ENCODE results near the gene THNSL1. TPM values are rescaled to one million over a fixed set of nuclear protein-coding genes. Genes with fewer than 3 reads are reported as not detected.

The THNSL1 gene
- total RNA-seq, 1 experiment from 2014 or later: 4.2 TPM

GRCh38 chr10:24991298-24991697 is 25.1 kb upstream of the THNSL1 start:
- no peaks in the 10 kb centered on the region for H3K27me3 ChIP-seq (ENCODE audit: insufficient read depth, low read length)
- no peaks in the 10 kb centered on the region for H3K36me3 Mint-ChIP-seq (ENCODE audit: insufficient read depth in 1 of 3, low read depth in 3 of 3)
- no peak overlapping the region for H3K4ac ChIP-seq (ENCODE audit: low read depth, low read length)
- H3K27me3 Mint-ChIP-seq (ENCODE audit: low read depth): no peaks in the 10 kb centered on the region
- TF ChIP-seq, protein P1, sequence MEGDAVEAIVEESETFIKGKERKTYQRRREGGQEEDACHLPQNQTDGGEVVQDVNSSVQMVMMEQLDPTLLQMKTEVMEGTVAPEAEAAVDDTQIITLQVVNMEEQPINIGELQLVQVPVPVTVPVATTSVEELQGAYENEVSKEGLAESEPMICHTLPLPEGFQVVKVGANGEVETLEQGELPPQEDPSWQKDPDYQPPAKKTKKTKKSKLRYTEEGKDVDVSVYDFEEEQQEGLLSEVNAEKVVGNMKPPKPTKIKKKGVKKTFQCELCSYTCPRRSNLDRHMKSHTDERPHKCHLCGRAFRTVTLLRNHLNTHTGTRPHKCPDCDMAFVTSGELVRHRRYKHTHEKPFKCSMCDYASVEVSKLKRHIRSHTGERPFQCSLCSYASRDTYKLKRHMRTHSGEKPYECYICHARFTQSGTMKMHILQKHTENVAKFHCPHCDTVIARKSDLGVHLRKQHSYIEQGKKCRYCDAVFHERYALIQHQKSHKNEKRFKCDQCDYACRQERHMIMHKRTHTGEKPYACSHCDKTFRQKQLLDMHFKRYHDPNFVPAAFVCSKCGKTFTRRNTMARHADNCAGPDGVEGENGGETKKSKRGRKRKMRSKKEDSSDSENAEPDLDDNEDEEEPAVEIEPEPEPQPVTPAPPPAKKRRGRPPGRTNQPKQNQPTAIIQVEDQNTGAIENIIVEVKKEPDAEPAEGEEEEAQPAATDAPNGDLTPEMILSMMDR (conservative IDR thresholded peaks at IDR 0.05): no peak
- no peak overlapping the region for H2AK5ac ChIP-seq (ENCODE audit: insufficient read length, low read length)
- H4K91ac ChIP-seq (ENCODE audit: insufficient read length, low read depth, low read length): no peak overlapping the region
- H2BK15ac ChIP-seq (ENCODE audit: low read depth, low read length): no peak overlapping the region
- no peaks in the 10 kb centered on the region for H3K79me1 ChIP-seq (ENCODE audit: insufficient read depth, low read depth, low read length, poor library complexity, severe bottlenecking)
- no peak overlapping the region for H3K4me3 Mint-ChIP-seq
- no peaks in the 10 kb centered on the region for H3K4me1 ChIP-seq (ENCODE audit: insufficient read depth, low read length)
- DNase-seq: no peak
- H4K8ac ChIP-seq (replicated peaks; ENCODE audit: insufficient read length, low read depth, low read length): no peak overlapping the region
- no peaks in the 10 kb centered on the region for H3K4me1 Mint-ChIP-seq
- no peak overlapping the region for H2BK120ac ChIP-seq (ENCODE audit: low read depth, low read length, poor library complexity, severe bottlenecking)
- no peak overlapping the region for H3T11ph ChIP-seq (ENCODE audit: low read length)
- no peaks in the 10 kb centered on the region for H3K9me3 ChIP-seq (ENCODE audit: control insufficient read depth, low read depth, low read length)
- no peak overlapping the region for H3K27ac ChIP-seq (ENCODE audit: insufficient read length, low read depth, low read length)
- no peak overlapping the region for H3K4me2 ChIP-seq (ENCODE audit: insufficient read depth, insufficient read length, low read length)
- H3K9me3 Mint-ChIP-seq: no peaks in the 10 kb centered on the region
- H2BK20ac ChIP-seq (ENCODE audit: low read depth, low read length, poor library complexity, severe bottlenecking): no peak overlapping the region
- H3K23ac ChIP-seq (ENCODE audit: insufficient read length, low read depth, low read length): no peak overlapping the region
- no peak overlapping the region for H3K27ac Mint-ChIP-seq
- H3K79me2 ChIP-seq (ENCODE audit: insufficient read depth, low read length): no peaks in the 10 kb centered on the region
- no peak overlapping the region for H3K56ac ChIP-seq (ENCODE audit: insufficient read length, low read depth, low read length)
- no peaks in the 10 kb centered on the region for H3K23me2 ChIP-seq (ENCODE audit: insufficient read length, low read depth, low read length, poor library complexity, severe bottlenecking)
- no CpG with 5 or more reads among the region's 13 CpGs for WGBS (ENCODE audit: extremely low coverage, insufficient read length, low lambda C conversion rate)
- H4K5ac ChIP-seq (ENCODE audit: insufficient read length, low read depth, low read length): no peak overlapping the region
- H4K20me1 ChIP-seq (ENCODE audit: control insufficient read depth, insufficient read depth, insufficient read length): no peaks in the 10 kb centered on the region
- H3K18ac ChIP-seq (ENCODE audit: insufficient read length, low read depth, low read length): no peak overlapping the region
- H3K9ac ChIP-seq (ENCODE audit: extremely low read depth, insufficient read length, low read length): no peak overlapping the region
- H3K14ac ChIP-seq (ENCODE audit: insufficient read depth, low read length): no peak overlapping the region
- H2BK5ac ChIP-seq (ENCODE audit: insufficient read length, low read length): no peak overlapping the region
- H2BK12ac ChIP-seq (ENCODE audit: insufficient read length, low read depth, low read length): no peak overlapping the region
- H2AFZ ChIP-seq (ENCODE audit: low read length): no peak overlapping the region

Data from H9 (cell line).